HCT116 (cell line): Measurements from ENCODE around the gene INPP5J. TPM values are rescaled to one million over a fixed set of nuclear protein-coding genes. Genes with fewer than 3 reads are reported as not detected.

ENCODE experiments used
- ATAC-seq: fragments of 200-7000 bp; cut with Tn5 transposase; 2 replicates; pipeline ENCODE4 v1.9.1; 2020; ENCODE audit warnings: mild to moderate bottlenecking, moderate library complexity
- BruUV-seq: library from RNA; stranded (reverse); fragments of 400-500 nt; replicated peaks from 2 replicates; lab custom pipeline; 2021; lab: Mats Ljungman, UMichigan
- CTCF ChIA-PET: fragments of 300-600 bp; sonication (Branson Sonifier 250); formaldehyde crosslinking; loops from one replicate; lab custom pipeline; 2021; ENCODE audit warnings: antibody characterized with exemption; lab: Charles Lee
- POLR2A ChIA-PET: fragments of 300-600, 350-600 bp; sonication (Branson Sonifier 250); formaldehyde crosslinking; loops from one replicate; lab custom pipeline; 2021; ENCODE audit warnings: antibody characterized with exemption; lab: Charles Lee
- RAD21 ChIA-PET, 2 experiments: fragments of 300-600 bp; sonication (Branson Sonifier 250); formaldehyde crosslinking; loops; one replicate each; lab custom pipeline; 2023; ENCODE audit warnings: low total read pairs in 2 of 2; ENCODE audit not compliant: uncharacterized antibody in 2 of 2, unreplicated experiment in 2 of 2, low non-redundant PET in 1 of 2; lab: Charles Lee
- DNase-seq: peaks from one replicate; pipeline ENCODE4 v3.0.0-alpha.2; 2010; ENCODE audit warnings: low read depth, low spot score
- H2AFZ ChIP-seq: fragments of 200-600 bp; shearing (Covaris generic), sonication (generic); 2 replicates; pipeline ENCODE4 v1.6.1; 2017; ENCODE audit warnings: low read depth, mixed run types, mixed read lengths, antibody characterized with exemption, low read length; ENCODE audit not compliant: poor library complexity, severe bottlenecking
- H3K27ac ChIP-seq: 2 replicates; pipeline ENCODE4 v1.5.1; 2012; ENCODE audit warnings: low read depth, low read length
- H3K27me3 ChIP-seq: fragments of 200-600 bp; sonication (generic); 2 replicates; pipeline ENCODE4 v1.6.1; 2016; ENCODE audit warnings: mixed run types, low read length, mixed read lengths; ENCODE audit not compliant: insufficient read depth
- H3K36me3 ChIP-seq, 2 experiments: fragments of 200-500 bp in 1 of 2; fragments of 200-600 bp in 1 of 2; sonication (Bioruptor generic) in 1 of 2; sonication (generic) in 1 of 2; 2 replicates each; pipeline versions ENCODE4 v1.5.1 to v1.6.1; 2014 to 2016; ENCODE audit warnings: low read length in 2 of 2, inconsistent platforms in 1 of 2, mixed read lengths in 1 of 2, mixed run types in 1 of 2; ENCODE audit not compliant: insufficient read depth in 2 of 2, control insufficient read depth in 1 of 2
- H3K4me1 ChIP-seq, 2 experiments: fragments of 200-600 bp in 1 of 2; sonication (generic) in 1 of 2; 2 replicates each; pipeline versions ENCODE4 v1.5.1 to v1.6.1; 2012 to 2017; ENCODE audit warnings: low read length in 2 of 2, inconsistent platforms in 1 of 2, mild to moderate bottlenecking in 1 of 2, mixed read lengths in 1 of 2, mixed run types in 1 of 2, moderate library complexity in 1 of 2; ENCODE audit not compliant: insufficient read depth in 2 of 2, control insufficient read depth in 1 of 2
- H3K4me2 ChIP-seq: fragments of 200-600 bp; sonication (generic); 2 replicates; pipeline ENCODE4 v1.6.1; 2017; ENCODE audit warnings: mixed run types, low read length, mixed read lengths
- H3K4me3 ChIP-seq, 2 experiments: fragments of 200-600 bp in 1 of 2; sonication (generic) in 1 of 2; replicated peaks in 1 of 2; 2 replicates each; pipeline ENCODE4 v1.5.1; 2011 to 2016; ENCODE audit warnings: low read length in 2 of 2, control low read depth in 1 of 2, low read depth in 1 of 2, mild to moderate bottlenecking in 1 of 2, mixed read lengths in 1 of 2, mixed run types in 1 of 2
- H3K79me2 ChIP-seq: fragments of 200-600 bp; sonication (generic); 2 replicates; pipeline ENCODE4 v1.6.1; 2017; ENCODE audit warnings: mild to moderate bottlenecking, mixed run types, low read length, moderate library complexity, mixed read lengths; ENCODE audit not compliant: insufficient read depth
- H3K9ac ChIP-seq: fragments of 200-600 bp; sonication (generic); 2 replicates; pipeline ENCODE4 v1.6.1; 2016; ENCODE audit warnings: low read length, mixed read lengths
- H3K9me2 ChIP-seq: fragments of 200-600 bp; sonication (generic), shearing (Covaris generic); 2 replicates; pipeline ENCODE4 v1.6.1; 2017; ENCODE audit warnings: mixed run types, mild to moderate bottlenecking, moderate library complexity; ENCODE audit not compliant: insufficient read depth
- H3K9me3 ChIP-seq, 2 experiments: fragments of 200-500 bp in 1 of 2; fragments of 200-600 bp in 1 of 2; sonication (Bioruptor generic) in 1 of 2; sonication (generic) in 1 of 2; 2 replicates each; pipeline ENCODE4 v1.6.1; 2014 to 2017; ENCODE audit warnings: low read length in 2 of 2, mixed read lengths in 2 of 2, inconsistent platforms in 1 of 2, low read depth in 1 of 2, mild to moderate bottlenecking in 1 of 2, mixed run types in 1 of 2, moderate library complexity in 1 of 2; ENCODE audit not compliant: control insufficient read depth in 1 of 2, insufficient read depth in 1 of 2
- H4K20me1 ChIP-seq: fragments of 200-600 bp; sonication (generic), shearing (Covaris generic); 2 replicates; pipeline ENCODE4 v1.6.1; 2017; ENCODE audit warnings: mixed run types, mild to moderate bottlenecking, moderate library complexity; ENCODE audit not compliant: insufficient read depth
- CEBPB ChIP-seq: IDR thresholded peaks from 2 replicates; pipeline ENCODE4 v1.6.1; 2012; ENCODE audit warnings: low read depth
- EGR1 ChIP-seq: IDR thresholded peaks from 2 replicates; pipeline ENCODE4 v1.6.1; 2012; ENCODE audit warnings: low read depth
- ELF1 ChIP-seq: IDR thresholded peaks from 2 replicates; pipeline ENCODE4 v1.6.1; 2012; ENCODE audit warnings: low read depth, borderline replicate concordance
- EZH2 ChIP-seq: fragments of 200-600 bp; sonication (generic); IDR thresholded peaks from 2 replicates; pipeline ENCODE4 v1.6.1; 2017; ENCODE audit warnings: antibody characterized with exemption, mixed run types
- EZH2phosphoT487 ChIP-seq: fragments of 200-600 bp; IDR thresholded peaks from 2 replicates; pipeline ENCODE4 v1.6.1; 2018; ENCODE audit warnings: antibody characterized with exemption, borderline replicate concordance
- FOSL1 ChIP-seq: IDR thresholded peaks from 2 replicates; pipeline ENCODE4 v1.6.1; 2012; ENCODE audit warnings: low read depth
- JUND ChIP-seq: IDR thresholded peaks from 2 replicates; pipeline ENCODE4 v1.6.1; 2012
- POLR2A ChIP-seq: IDR thresholded peaks from 2 replicates; pipeline ENCODE4 v1.7.0; 2011; ENCODE audit warnings: borderline replicate concordance; ENCODE audit not compliant: insufficient read depth, insufficient read length; ENCODE audit errors: extremely low read depth
- POLR2AphosphoS5 ChIP-seq: IDR thresholded peaks from 2 replicates; pipeline ENCODE4 v1.6.1; 2011; ENCODE audit warnings: mild to moderate bottlenecking, low read depth, low read length, moderate library complexity
- RAD21 ChIP-seq: IDR thresholded peaks from 2 replicates; pipeline ENCODE4 v1.6.1; 2012; ENCODE audit warnings: low read depth, mild to moderate bottlenecking
- SIN3A ChIP-seq: IDR thresholded peaks from 2 replicates; pipeline ENCODE4 v1.6.1; 2012; ENCODE audit warnings: low read depth
- SP1 ChIP-seq: IDR thresholded peaks from 2 replicates; pipeline ENCODE4 v1.6.1; 2012; ENCODE audit warnings: low read depth
- SRF ChIP-seq: IDR thresholded peaks from 2 replicates; pipeline ENCODE4 v1.6.1; 2012; ENCODE audit warnings: low read depth
- TCF7L2 ChIP-seq: IDR thresholded peaks from 2 replicates; pipeline ENCODE4 v1.7.0; 2011; ENCODE audit warnings: borderline replicate concordance, inconsistent platforms; ENCODE audit not compliant: insufficient read depth, insufficient read length; ENCODE audit errors: extremely low read depth
- YY1 ChIP-seq: IDR thresholded peaks from 2 replicates; pipeline ENCODE4 v1.6.1; 2011; ENCODE audit warnings: low read length, low read depth, moderate library complexity, mild to moderate bottlenecking; ENCODE audit not compliant: insufficient replicate concordance; ENCODE audit errors: extremely low read depth
- ZNF274 ChIP-seq: fragments of 200-500 bp; sonication (Bioruptor generic); IDR thresholded peaks from 2 replicates; pipeline ENCODE4 v1.6.1; 2014; ENCODE audit warnings: mild to moderate bottlenecking, low read depth, low read length, inconsistent platforms
- intact Hi-C: fragments of 100-400 bp; cut with micrococcal nuclease; formaldehyde crosslinking; loops from 2 replicates; pipeline ENCODE4 v1.10.0; 2022
- total RNA-seq: library from RNA; stranded (reverse); gene quantifications from one replicate; pipeline ENCODE4 v1.2.1, GENCODE V29; 2021; ENCODE audit not compliant: unreplicated experiment
- TF ChIP-seq, protein P1 (sequence below): IDR thresholded peaks from 2 replicates; pipeline ENCODE4 v1.6.1; 2012
- TF ChIP-seq, protein P2 (sequence below), 3 experiments: fragments of 200-600 bp in 1 of 3; sonication (generic) in 1 of 3; IDR thresholded peaks in 2 of 3; conservative IDR thresholded peaks in 1 of 3; 2 replicates each; pipeline ENCODE4 v1.5.1; 2012 to 2017; ENCODE audit warnings: low read depth in 2 of 3, low read length in 2 of 3, antibody characterized with exemption in 1 of 3, borderline replicate concordance in 1 of 3, control low read depth in 1 of 3, mild to moderate bottlenecking in 1 of 3, mixed read lengths in 1 of 3, mixed run types in 1 of 3, moderate library complexity in 1 of 3; ENCODE audit not compliant: insufficient read depth in 1 of 3
- TF ChIP-seq, protein P3 (sequence below): IDR thresholded peaks from 2 replicates; pipeline ENCODE4 v1.6.1; 2012

The INPP5J gene
- total RNA-seq, 1 experiment from 2014 or later, result 8.9 TPM

DNA sequence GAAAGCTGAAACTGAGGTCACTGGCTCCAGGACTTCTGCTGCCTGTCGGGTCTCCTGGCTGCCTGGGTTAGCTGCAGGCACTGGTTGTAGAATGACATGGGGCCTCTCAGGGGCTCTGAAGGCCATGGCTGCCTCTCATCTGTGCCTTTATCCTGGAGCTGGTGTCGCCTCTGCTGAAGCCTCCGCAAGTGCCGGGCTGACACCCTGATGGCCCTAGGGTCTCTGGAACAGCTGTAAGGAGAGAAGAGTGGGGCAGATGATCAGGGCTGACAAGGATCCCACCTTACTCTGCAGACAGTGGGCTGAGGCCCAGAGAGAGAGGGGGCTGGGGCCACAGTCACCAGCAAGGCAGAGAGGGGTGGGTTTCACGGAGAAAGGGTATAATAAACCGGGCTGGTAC is 12.9 kb downstream of the INPP5J start (continued):
- TF ChIP-seq, protein P1, sequence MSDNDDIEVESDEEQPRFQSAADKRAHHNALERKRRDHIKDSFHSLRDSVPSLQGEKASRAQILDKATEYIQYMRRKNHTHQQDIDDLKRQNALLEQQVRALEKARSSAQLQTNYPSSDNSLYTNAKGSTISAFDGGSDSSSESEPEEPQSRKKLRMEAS, result no peak
- TF ChIP-seq, protein P2, sequence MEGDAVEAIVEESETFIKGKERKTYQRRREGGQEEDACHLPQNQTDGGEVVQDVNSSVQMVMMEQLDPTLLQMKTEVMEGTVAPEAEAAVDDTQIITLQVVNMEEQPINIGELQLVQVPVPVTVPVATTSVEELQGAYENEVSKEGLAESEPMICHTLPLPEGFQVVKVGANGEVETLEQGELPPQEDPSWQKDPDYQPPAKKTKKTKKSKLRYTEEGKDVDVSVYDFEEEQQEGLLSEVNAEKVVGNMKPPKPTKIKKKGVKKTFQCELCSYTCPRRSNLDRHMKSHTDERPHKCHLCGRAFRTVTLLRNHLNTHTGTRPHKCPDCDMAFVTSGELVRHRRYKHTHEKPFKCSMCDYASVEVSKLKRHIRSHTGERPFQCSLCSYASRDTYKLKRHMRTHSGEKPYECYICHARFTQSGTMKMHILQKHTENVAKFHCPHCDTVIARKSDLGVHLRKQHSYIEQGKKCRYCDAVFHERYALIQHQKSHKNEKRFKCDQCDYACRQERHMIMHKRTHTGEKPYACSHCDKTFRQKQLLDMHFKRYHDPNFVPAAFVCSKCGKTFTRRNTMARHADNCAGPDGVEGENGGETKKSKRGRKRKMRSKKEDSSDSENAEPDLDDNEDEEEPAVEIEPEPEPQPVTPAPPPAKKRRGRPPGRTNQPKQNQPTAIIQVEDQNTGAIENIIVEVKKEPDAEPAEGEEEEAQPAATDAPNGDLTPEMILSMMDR (IDR thresholded peaks at IDR 0.05 in 2 of 3, conservative IDR thresholded peaks at IDR 0.05 in 1 of 3; ENCODE audit: borderline replicate concordance in 1 of 3, insufficient read depth in 1 of 3, low read depth in 2 of 3, low read length in 2 of 3), result no peak
- no peak for TF ChIP-seq ELF1
- no peak for TF ChIP-seq EGR1
- TF ChIP-seq RAD21, result no peak
- TF ChIP-seq, all 23 proteins: peak for 0

DNA sequence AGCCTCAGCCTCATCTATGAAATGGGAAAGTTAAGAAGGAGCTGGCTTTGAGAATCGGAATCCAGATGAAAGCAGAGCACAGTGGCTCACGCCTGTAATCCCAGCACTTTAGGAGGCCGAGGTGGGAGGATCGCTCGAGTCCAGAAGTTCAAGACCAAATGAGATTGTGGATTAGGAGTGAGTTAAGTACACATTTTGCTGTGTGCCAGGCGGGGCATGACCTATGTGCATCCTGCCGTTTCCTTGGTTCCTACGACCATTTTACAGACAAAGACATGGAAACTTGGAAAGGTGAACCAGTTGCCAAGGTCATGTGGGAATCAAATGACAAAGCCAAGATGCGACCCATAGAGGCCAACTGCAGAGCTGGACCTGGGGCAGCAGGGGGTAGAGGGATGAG is 13.4 kb downstream of the INPP5J start:
- H3K4me3 ChIP-seq, result no peak overlapping the region
- TF ChIP-seq TCF7L2 (no peak), YY1 (no peak), CEBPB (no peak), SIN3A (no peak), JUND (no peak), SRF (no peak), RAD21 (no peak), POLR2AphosphoS5 (no peak), EZH2 (no peak), ZNF274 (no peak), SP1 (no peak), EZH2phosphoT487 (no peak), FOSL1 (no peak), POLR2A (no peak)
- TF ChIP-seq, protein P1, result no peak
- TF ChIP-seq, protein P3, sequence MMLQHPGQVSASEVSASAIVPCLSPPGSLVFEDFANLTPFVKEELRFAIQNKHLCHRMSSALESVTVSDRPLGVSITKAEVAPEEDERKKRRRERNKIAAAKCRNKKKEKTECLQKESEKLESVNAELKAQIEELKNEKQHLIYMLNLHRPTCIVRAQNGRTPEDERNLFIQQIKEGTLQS, result no peak
- no TSS peak for BruUV-seq
- no peaks in the 10 kb centered on the region for H3K27me3 ChIP-seq
- no peaks in the 10 kb centered on the region for H3K9me3 ChIP-seq
- H4K20me1 ChIP-seq, result no peaks in the 10 kb centered on the region
- H3K36me3 ChIP-seq, result no peaks in the 10 kb centered on the region
- CTCF ChIA-PET, result no interaction called here
- H3K79me2 ChIP-seq, result no peaks in the 10 kb centered on the region
- H2AFZ ChIP-seq, result no peak overlapping the region
- no peak for ATAC-seq
- H3K9ac ChIP-seq, result no peak overlapping the region
- RAD21 ChIA-PET, result no interaction called here
- no peak overlapping the region for H3K27ac ChIP-seq
- H3K4me1 ChIP-seq, result peaks cover 0 to 4% of the 10 kb centered on the region in 2 experiments; a peak in 2 of 4 replicates
- intact Hi-C loops, result no loop called here
- DNase-seq, result no peak
- H3K9me2 ChIP-seq, result no peaks in the 10 kb centered on the region
- POLR2A ChIA-PET, result no interaction called here
- H3K4me2 ChIP-seq, result no peak overlapping the region
